ENCODE results near the gene SERTAD4.

DNA sequence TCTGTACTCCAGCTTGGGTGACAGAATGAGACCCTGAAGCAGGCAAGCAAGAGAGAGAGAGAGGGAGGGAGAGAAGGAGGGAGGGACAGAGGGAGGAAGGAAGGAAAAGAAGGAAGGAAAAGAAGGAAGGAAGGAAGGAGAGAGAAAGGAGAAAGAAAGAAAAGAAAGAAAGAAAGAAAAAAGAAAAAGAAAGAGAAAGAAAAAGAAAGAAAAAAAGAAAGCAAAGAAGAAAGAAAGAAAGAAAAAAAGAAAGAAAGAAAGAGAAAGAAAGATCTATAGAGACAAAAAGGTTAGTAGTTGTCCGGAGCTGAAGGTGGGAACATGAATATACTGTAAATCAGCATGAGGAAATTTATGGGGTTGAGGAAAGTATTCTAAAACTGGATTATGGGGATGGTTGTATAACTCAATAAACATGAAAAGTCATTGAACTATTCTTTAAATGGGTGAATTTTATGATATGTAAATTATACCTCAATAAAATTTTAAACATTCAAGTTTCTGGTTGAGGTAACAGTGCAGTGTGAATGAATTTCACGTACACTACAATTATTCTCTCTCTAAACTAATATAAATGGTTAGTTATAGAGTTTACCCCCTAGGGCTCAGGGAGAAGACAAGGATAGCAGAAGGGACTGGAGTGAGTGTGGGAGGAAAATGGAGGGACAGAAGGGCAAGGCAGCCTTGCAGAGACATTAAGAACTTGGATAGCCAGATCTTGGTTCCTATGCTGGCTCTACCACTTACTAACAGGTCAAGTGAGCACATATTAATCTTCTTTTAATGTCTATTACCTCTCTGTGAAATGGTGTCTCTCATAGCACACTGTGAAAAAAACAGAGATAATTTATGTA lies 24.8 kb upstream of the SERTAD4 start:
- TF ChIP-seq, protein P1, sequence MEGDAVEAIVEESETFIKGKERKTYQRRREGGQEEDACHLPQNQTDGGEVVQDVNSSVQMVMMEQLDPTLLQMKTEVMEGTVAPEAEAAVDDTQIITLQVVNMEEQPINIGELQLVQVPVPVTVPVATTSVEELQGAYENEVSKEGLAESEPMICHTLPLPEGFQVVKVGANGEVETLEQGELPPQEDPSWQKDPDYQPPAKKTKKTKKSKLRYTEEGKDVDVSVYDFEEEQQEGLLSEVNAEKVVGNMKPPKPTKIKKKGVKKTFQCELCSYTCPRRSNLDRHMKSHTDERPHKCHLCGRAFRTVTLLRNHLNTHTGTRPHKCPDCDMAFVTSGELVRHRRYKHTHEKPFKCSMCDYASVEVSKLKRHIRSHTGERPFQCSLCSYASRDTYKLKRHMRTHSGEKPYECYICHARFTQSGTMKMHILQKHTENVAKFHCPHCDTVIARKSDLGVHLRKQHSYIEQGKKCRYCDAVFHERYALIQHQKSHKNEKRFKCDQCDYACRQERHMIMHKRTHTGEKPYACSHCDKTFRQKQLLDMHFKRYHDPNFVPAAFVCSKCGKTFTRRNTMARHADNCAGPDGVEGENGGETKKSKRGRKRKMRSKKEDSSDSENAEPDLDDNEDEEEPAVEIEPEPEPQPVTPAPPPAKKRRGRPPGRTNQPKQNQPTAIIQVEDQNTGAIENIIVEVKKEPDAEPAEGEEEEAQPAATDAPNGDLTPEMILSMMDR (conservative IDR thresholded peaks at IDR 0.05; ENCODE audit: low read depth, low read length), result no peak
- no peak for TF ChIP-seq EZH2 (IDR thresholded peaks at IDR 0.05; ENCODE audit: borderline replicate concordance, low read depth, low read length, poor library complexity, severe bottlenecking)
